ENCODE data around the gene IRX4.

GRCh38 chr5:1893754-1894153 lies 11.0 kb upstream of the IRX4 start:
- TF ChIP-seq EZH2 (IDR thresholded peaks at IDR 0.05; ENCODE audit: insufficient read depth, poor library complexity, severe bottlenecking) (no peak), EZH2phosphoT487 (IDR thresholded peaks at IDR 0.05; ENCODE audit: insufficient read depth, low read depth) (no peak)

Data from GM23248 (cell line).